NCI-H2196 treated with DMSO at 0.1 percent for 48 hours (cell line): ENCODE measurements around the gene LRP1B.
"Not testable (repeated sequence)": the region's sequence is repeated elsewhere in the genome, so short reads cannot be mapped to it uniquely, and the experiment has no call there.

ENCODE experiments used
- DNase-seq: peaks from one replicate; lab custom pipeline; 2025; ENCODE audit not compliant: unreplicated experiment; lab: John Stamatoyannopoulos, UW

LRP1B gene

GRCh38 chr2:140512106-140512505, 1618.7 kb downstream of the LRP1B start:
- no peak for DNase-seq

- no peak for DNase-seq
Observed at GRCh38 chr2:140509765-140510164, 1621.1 kb downstream of the LRP1B start.

GRCh38 chr2:140508756-140509155, 1622.1 kb downstream of the LRP1B start:
- no peak for DNase-seq

- DNase-seq: no peak
Observed at GRCh38 chr2:140506606-140507005, 1624.2 kb downstream of the LRP1B start.

DNA sequence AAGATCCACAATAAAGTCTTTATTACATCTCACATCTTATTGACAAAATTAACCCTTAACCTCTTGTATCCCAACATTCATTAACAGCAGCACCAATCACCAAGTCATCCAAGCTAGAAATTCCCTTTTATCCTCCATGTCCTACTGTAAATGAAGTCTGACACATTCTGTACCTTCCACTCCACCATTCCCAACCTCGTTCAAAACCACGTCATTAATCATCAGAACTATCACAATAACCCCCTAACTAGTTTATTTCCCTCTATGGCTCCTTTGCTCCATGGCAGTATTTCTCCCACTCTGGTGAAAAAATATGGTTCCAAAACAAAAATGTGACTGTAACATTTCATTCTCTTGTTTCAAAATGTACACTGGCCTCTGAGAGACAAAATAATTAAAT, 1626.2 kb downstream of the LRP1B start:
- no peak for DNase-seq

DNA sequence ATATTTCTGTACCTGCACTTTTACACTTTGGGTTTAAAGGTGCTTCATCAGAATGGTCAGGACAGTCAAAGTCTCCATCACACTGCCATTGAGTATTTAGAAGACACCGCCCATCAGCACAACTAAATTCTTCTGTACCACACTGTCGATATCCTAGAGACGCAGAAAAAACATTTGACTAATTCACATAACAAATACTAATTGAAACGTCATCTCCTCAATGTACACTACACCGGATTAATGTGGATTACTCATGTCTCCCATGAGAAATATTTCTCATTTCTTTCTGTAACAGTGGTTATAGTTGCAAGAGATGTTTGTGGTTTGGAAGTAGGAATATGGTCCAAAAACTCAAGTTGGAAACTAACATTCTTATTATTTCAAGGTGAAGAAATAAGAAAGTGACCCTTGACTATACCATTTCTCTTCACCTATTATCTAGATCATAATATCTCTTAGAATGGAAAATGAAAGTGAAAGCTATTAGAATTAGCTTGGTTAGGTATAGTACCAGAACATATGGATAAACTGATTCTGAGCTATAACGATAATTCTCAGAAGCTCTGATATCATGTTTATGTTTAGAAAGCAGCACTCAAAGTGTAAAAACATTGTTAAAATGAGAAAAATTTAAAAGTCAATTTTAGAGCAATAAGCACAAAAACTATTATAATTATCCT, 1627.7 kb downstream of the LRP1B start:
- DNase-seq: no peak

DNA sequence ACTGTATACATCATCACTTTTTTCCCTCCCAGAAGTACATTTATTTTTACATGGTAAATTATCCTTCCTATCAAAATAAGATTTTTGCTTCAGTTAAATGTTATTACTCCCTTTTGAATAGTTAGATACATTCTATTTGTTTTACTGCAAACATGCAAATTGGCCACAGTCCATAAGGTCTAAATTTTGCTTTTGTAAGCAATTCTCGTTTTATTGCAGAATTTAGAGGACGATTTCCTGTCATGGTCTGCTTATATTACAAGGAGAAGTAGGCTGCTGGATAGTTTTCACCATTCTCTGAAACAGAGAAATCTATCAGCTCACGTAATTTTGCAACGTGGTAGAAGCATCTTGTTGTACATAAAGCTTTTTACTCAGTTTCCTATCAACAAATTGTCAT, 1632.5 kb downstream of the LRP1B start:
- DNase-seq: no peak

GRCh38 chr2:140496714-140497113, 1634.1 kb downstream of the LRP1B start:
- DNase-seq: no peak

DNA sequence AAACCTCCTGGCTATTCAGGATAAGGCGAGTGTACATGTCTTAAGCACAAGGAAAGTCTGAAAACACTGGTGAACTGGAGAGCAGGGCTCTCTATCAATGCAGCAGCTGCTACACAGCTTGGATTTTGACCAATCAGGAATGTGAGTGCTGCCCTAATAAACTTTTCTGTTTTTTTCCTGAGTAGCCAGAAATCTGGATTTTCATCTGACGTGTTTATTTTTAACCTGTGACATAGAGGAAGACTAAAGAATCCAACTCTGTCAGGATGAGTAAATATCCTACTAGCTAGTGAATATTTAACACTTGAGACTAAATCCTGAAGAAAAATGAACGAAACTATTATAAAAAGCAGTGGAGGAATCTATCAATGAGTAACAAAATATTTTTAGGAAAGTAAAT, 1638.9 kb downstream of the LRP1B start:
- DNase-seq: no peak

GRCh38 chr2:140489193-140489592, 1641.6 kb downstream of the LRP1B start:
- DNase-seq: no peak

DNA sequence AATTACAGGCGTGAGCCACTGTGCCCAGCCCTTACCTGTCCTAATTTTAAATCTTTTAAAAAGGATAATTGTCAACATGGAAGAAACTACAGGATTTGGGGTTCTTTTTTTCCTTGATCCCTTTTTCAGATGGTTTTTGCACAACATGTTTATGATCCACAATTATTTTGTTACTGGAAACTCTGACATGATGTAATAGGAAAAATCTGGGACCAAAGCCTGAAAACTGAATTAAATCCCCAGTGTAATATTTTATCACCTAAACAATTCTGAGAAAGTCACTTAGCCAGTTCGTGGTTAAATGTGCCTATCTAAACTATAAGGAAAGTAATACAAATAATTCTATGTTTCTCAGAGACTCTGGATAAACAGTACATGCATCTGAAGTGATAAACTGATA, 1649.7 kb downstream of the LRP1B start:
- DNase-seq: no peak

DNA sequence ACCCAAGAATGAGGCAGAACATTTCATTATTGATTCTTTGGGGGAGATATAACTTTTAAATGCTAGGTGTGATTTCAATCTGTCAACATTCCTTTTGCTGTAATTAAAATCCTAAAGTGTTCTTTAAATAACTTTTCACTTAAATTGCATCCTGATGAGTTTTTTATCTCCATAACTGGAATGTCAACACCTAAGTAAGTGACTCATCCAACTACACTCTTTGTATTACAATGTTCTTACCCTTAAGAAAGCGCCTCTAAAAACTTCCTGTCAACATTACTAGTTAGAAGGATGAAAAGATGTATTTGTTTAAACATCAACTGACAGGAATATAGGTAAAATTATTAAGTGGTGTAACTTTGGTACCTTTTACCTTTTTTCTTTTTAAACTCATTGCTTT, 1657.0 kb downstream of the LRP1B start:
- no peak for DNase-seq

- no peak for DNase-seq
Observed at GRCh38 chr2:140472676-140473075, 1658.1 kb downstream of the LRP1B start.

DNA sequence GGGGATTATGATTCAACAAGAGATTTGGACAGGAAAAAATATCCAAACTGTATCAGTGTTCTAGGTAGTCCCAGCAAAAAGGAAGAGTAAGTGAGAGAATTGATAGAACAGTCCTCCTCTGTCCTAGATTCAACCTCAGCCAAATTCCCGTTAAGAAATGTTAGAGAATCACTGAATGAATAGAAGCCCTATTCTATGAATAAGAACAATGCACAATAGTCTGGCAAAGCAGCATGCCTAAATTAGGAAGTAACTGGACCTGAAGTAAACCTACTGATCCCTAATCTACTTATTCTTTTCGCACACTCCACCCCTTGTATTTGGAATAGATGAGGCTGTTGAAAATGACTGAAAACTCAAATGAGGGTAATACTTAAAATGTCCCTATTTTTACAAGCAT, 1665.5 kb downstream of the LRP1B start:
- no peak for DNase-seq

DNA sequence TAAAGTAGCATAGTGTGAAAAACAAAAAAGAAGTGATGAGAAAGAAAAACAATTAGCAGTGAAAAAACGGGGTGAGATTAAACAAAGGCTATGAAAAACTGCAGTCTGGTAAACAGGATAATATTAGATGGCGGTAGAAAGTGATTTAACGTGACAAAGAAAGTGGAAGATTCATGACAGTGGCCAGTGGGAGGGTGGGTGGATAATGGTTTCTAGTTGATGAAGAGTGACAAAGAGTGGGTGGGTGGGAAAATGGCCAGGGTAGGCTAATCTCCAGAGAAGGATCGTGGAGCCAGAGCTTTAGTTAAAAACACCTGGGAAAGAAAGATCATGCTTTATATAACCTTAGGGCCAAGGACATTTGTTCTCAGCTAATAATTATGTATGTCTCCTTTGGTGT, 1667.8 kb downstream of the LRP1B start:
- no peak for DNase-seq

DNA sequence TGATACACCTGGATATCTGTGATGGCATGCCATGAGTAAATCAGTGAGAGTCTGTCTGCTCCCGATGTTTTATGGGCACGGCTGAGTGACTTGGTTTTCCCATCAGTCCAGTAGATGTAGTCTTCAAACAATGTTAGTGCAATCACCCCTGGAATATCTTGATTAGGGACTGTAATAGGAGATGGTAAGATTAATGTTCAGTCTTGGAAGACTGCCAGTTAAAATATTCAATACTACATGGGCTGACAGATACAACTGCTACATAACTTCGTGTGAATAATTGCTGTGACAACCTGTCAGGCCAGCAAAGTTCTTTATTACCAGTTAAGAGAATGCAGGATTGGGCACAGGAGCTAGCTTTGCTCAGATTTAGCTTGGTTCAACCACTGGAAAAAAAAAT, 1673.3 kb downstream of the LRP1B start:
- DNase-seq: no peak

GRCh38 chr2:140455315-140455714, 1675.5 kb downstream of the LRP1B start:
- no peak for DNase-seq

- no peak for DNase-seq
Observed at GRCh38 chr2:140454717-140455116, 1676.1 kb downstream of the LRP1B start.

DNA sequence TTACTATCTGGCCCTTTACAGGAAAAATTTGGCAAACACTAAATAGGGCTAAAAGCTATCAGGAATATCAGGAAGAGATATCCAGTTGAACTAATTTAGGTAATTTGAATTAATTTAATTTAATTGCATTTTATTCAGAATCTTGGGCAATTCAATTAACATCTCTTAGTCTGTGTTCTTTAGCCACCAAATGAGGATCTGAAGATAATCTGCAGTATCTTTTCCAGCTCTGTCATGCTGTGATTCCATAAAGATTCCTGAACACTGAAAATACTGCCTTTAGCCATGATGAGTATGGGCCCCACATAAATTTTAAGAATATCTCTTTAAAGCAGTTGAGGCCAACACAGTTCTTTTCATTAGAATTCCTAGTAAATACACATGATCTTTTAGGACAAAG, 1679.5 kb downstream of the LRP1B start:
- DNase-seq: no peak

GRCh38 chr2:140442319-140442718, 1688.5 kb downstream of the LRP1B start:
- DNase-seq: no peak

GRCh38 chr2:140440815-140441214, 1690.0 kb downstream of the LRP1B start:
- no peak for DNase-seq

DNA sequence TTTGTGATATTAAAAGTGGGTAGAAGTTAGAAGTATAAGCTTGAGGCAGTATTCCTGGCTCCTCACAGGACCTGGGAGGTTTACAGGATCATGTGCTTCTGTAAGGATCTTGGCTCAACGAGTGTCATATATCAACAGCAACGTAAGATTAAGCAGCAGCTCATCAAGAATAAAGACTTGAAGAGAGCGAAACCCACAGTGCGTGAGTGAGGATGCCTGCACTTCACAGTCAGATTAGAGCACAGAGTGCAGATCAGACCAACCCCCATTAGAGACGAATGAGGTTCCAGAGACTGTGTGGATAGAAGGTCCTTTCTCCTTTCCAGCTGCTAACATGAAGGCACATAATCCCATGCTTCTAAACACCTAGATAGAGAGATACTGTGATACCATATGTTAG, 1693.9 kb downstream of the LRP1B start:
- no peak for DNase-seq

- DNase-seq: not testable (repeated sequence)
Observed at GRCh38 chr2:140427033-140427432, 1703.8 kb downstream of the LRP1B start.
